CD14-positive monocyte (primary cell): ENCODE results near the gene MYCBP. TPM values are rescaled to one million over a fixed set of nuclear protein-coding genes. Genes with fewer than 3 reads are reported as not detected.
A peak's percentile ranks its signal among the peaks of the same experiment; 100 is the strongest.

Experiments used
- DNase-seq, 3 donors: peaks; one replicate each; pipeline ENCODE4 v3.0.0-alpha.2; 2011 to 2022
- H2AFZ ChIP-seq: 2 replicates; pipeline ENCODE4 v1.6.0; 2012; ENCODE audit warnings: mild to moderate bottlenecking, low read depth, low read length, inconsistent platforms; ENCODE audit not compliant: insufficient read depth, poor library complexity, severe bottlenecking
- H3K27ac ChIP-seq, 2 donors: 1 replicate in 1 of 2; 2 replicates in 1 of 2; pipeline ENCODE4 v1.5.1; 2012 to 2013; ENCODE audit warnings: low read length in 2 of 2, control low read depth in 1 of 2, inconsistent platforms in 1 of 2, low read depth in 1 of 2, mild to moderate bottlenecking in 1 of 2
- H3K27me3 ChIP-seq, 2 donors: one replicate each; pipeline versions ENCODE4 v1.6.0 to v1.6.1; 2011 to 2013; ENCODE audit warnings: low read length in 2 of 2; ENCODE audit not compliant: control insufficient read depth in 2 of 2, insufficient read depth in 2 of 2
- H3K36me3 ChIP-seq, 2 donors: replicated peaks in 1 of 2; 1 replicate in 1 of 2; 2 replicates in 1 of 2; pipeline versions ENCODE4 v1.5.1 to v1.6.1; 2012 to 2013; ENCODE audit warnings: low read length in 2 of 2, control low read depth in 1 of 2, inconsistent platforms in 1 of 2, mild to moderate bottlenecking in 1 of 2; ENCODE audit not compliant: insufficient read depth in 2 of 2, control insufficient read depth in 1 of 2
- H3K4me1 ChIP-seq, 2 donors: 1 replicate in 1 of 2; 2 replicates in 1 of 2; pipeline versions ENCODE4 v1.5.1 to v1.6.1; 2012 to 2013; ENCODE audit warnings: low read length in 2 of 2, control low read depth in 1 of 2, inconsistent platforms in 1 of 2, mild to moderate bottlenecking in 1 of 2, moderate library complexity in 1 of 2; ENCODE audit not compliant: insufficient read depth in 2 of 2, control insufficient read depth in 1 of 2
- H3K4me2 ChIP-seq: replicated peaks from 2 replicates; pipeline ENCODE3; 2012; ENCODE audit warnings: low read length, moderate library complexity, mild to moderate bottlenecking; ENCODE audit not compliant: poor library complexity, severe bottlenecking; ENCODE audit errors: extremely low read depth
- H3K4me3 ChIP-seq, 3 experiments: fragments of 200-600 bp in 1 of 3; sonication (generic) in 1 of 3; replicated peaks in 1 of 3; 1 replicate in 2 of 3; 2 replicates in 1 of 3; pipeline ENCODE4 v1.5.1; 2011 to 2013; ENCODE audit warnings: low read length in 3 of 3, mild to moderate bottlenecking in 3 of 3, control low read depth in 2 of 3, low read depth in 2 of 3, inconsistent platforms in 1 of 3, moderate library complexity in 1 of 3
- H3K79me2 ChIP-seq: 2 replicates; pipeline ENCODE4 v1.6.0; 2012; ENCODE audit warnings: mild to moderate bottlenecking, control low read depth, inconsistent platforms, low read length, moderate library complexity; ENCODE audit not compliant: insufficient read depth
- H3K9ac ChIP-seq: 2 replicates; pipeline ENCODE4 v1.6.0; 2017; ENCODE audit warnings: low read length, mild to moderate bottlenecking; ENCODE audit not compliant: insufficient read depth, poor library complexity, severe bottlenecking
- H3K9me3 ChIP-seq, 2 donors: replicated peaks in 1 of 2; 1 replicate in 1 of 2; 2 replicates in 1 of 2; pipeline versions ENCODE4 v1.5.1 to v1.6.1; 2012 to 2013; ENCODE audit warnings: low read length in 2 of 2, control low read depth in 1 of 2; ENCODE audit not compliant: control insufficient read depth in 1 of 2, insufficient read depth in 1 of 2
- H4K20me1 ChIP-seq: 2 replicates; pipeline ENCODE4 v1.6.0; 2012; ENCODE audit warnings: mild to moderate bottlenecking, low read length, control low read depth, moderate library complexity; ENCODE audit not compliant: insufficient read depth
- H3K27ac Mint-ChIP-seq, 7 donors: one replicate each; pipeline ENCODE4 v1.8.0; 2020; ENCODE audit warnings: mild to moderate bottlenecking in 7 of 7, mixed read lengths in 7 of 7, moderate library complexity in 6 of 7, inconsistent platforms in 2 of 7
- H3K27me3 Mint-ChIP-seq, 3 donors: one replicate each; pipeline ENCODE4 v1.8.0; 2021 to 2022; ENCODE audit warnings: low read depth in 3 of 3, mild to moderate bottlenecking in 3 of 3, mixed read lengths in 3 of 3, moderate library complexity in 3 of 3, inconsistent platforms in 1 of 3
- H3K36me3 Mint-ChIP-seq, 2 donors: one replicate each; pipeline ENCODE4 v1.8.0; 2020; ENCODE audit warnings: mixed read lengths in 2 of 2, inconsistent platforms in 1 of 2, mild to moderate bottlenecking in 1 of 2
- H3K4me1 Mint-ChIP-seq: one replicate; pipeline ENCODE4 v1.8.0; 2020; ENCODE audit warnings: mild to moderate bottlenecking, mixed read lengths
- H3K4me3 Mint-ChIP-seq, 2 donors: one replicate each; pipeline ENCODE4 v1.8.0; 2020; ENCODE audit warnings: mild to moderate bottlenecking in 2 of 2, mixed read lengths in 2 of 2, moderate library complexity in 1 of 2
- H3K9me3 Mint-ChIP-seq, 7 donors: one replicate each; pipeline ENCODE4 v1.8.0; 2020 to 2022; ENCODE audit warnings: mixed read lengths in 7 of 7, mild to moderate bottlenecking in 6 of 7, moderate library complexity in 6 of 7, inconsistent platforms in 2 of 7
- CTCF ChIP-seq: fragments of 200-600 bp; IDR thresholded peaks from one replicate; pipeline ENCODE4 v1.8.0; 2022; ENCODE audit warnings: antibody characterized with exemption, mild to moderate bottlenecking
- WGBS: methylation state at CpG from one replicate; pipeline ENCODE4 v1.1.5; 2013; ENCODE audit warnings: missing lambda C conversion rate; ENCODE audit not compliant: insufficient coverage; 5-methylcytosine and 5-hydroxymethylcytosine counted together
- intact Hi-C, 2 donors: fragments of 100-400 bp; cut with micrococcal nuclease; formaldehyde crosslinking; loops; one replicate each; pipeline versions ENCODE4 v1.15.0 to v1.15.1; 2023
- polyA plus RNA-seq, 3 donors: library from polyadenylated mRNA; depleted of rRNA in 1 of 3; unstranded in 2 of 3; stranded (reverse) in 1 of 3; fragments of 300-500 nt in 2 of 3; fragments of >200 nt in 1 of 3; fragmentation: Illumina TruSeq in 2 of 3; gene quantifications; 1 replicate in 2 of 3; 2 replicates in 1 of 3; pipeline ENCODE4 v1.2.3, GENCODE V29; 2012 to 2021

MYCBP gene
- polyA plus RNA-seq, 3 donors, result 9.3 to 92.3 (median 77.2) TPM

- peak overlapping the region in 1 of 7 donors; percentile 64 for H3K27ac Mint-ChIP-seq
- Histone ChIP-seq H3K36me3 (no peaks in the 10 kb centered on the region), H3K27ac (no peak overlapping the region), H3K4me2 (no peak overlapping the region), H2AFZ (no peak overlapping the region), H3K9me3 (peaks cover 10 to 19% of the 10 kb centered on the region in 2 donors), H3K27me3 (no peaks in the 10 kb centered on the region), H3K4me3 (no peak overlapping the region), H3K4me1 (no peaks in the 10 kb centered on the region), H3K79me2 (no peaks in the 10 kb centered on the region), H3K9ac (no peak overlapping the region), H4K20me1 (no peaks in the 10 kb centered on the region)
- no peaks in the 10 kb centered on the region for H3K36me3 Mint-ChIP-seq
- no peak for DNase-seq
- peaks cover 7 to 26% (median 19%) of the 10 kb centered on the region in 7 donors for H3K9me3 Mint-ChIP-seq
- peaks cover 0 to 10% (median 2%) of the 10 kb centered on the region in 3 donors for H3K27me3 Mint-ChIP-seq
- intact Hi-C loops, result no loop called here
- H3K4me3 Mint-ChIP-seq, result no peak overlapping the region
- WGBS, result 95% methylated on average over 13 of the region's 13 CpGs
- no peaks in the 10 kb centered on the region for H3K4me1 Mint-ChIP-seq
- no peak for TF ChIP-seq CTCF
Measured at GRCh38 chr1:38908821-38909220, 35.7 kb upstream of the MYCBP start.

GRCh38 chr1:38905985-38906384 is 32.8 kb upstream of the MYCBP start:
- H3K4me3 ChIP-seq, result no peak overlapping the region

More at GRCh38 chr1:38905985-38906384, 32.8 kb upstream of the MYCBP start:
- Histone ChIP-seq H3K36me3 (no peaks in the 10 kb centered on the region), H4K20me1 (no peaks in the 10 kb centered on the region), H2AFZ (no peak overlapping the region), H3K27ac (no peak overlapping the region), H3K4me2 (no peak overlapping the region), H3K9me3 (peaks cover 10 to 19% of the 10 kb centered on the region in 2 donors), H3K79me2 (no peaks in the 10 kb centered on the region), H3K9ac (no peak overlapping the region), H3K4me1 (no peaks in the 10 kb centered on the region), H3K27me3 (no peaks in the 10 kb centered on the region)
- no peak overlapping the region for H3K4me3 Mint-ChIP-seq
- H3K27ac Mint-ChIP-seq, result no peak overlapping the region
- peaks cover 7 to 27% (median 22%) of the 10 kb centered on the region in 7 donors for H3K9me3 Mint-ChIP-seq
- TF ChIP-seq CTCF, result no peak
- DNase-seq, result no peak
- intact Hi-C loops, result no loop called here
- H3K4me1 Mint-ChIP-seq, result no peaks in the 10 kb centered on the region
- peaks cover 0 to 5% (median 0%) of the 10 kb centered on the region in 3 donors for H3K27me3 Mint-ChIP-seq
- no CpG with 5 or more reads among the region's 2 CpGs for WGBS
- no peaks in the 10 kb centered on the region for H3K36me3 Mint-ChIP-seq
